BE2C (cell line): Measurements from ENCODE around the gene UNC13B.
"Not testable (repeated sequence)": the region's sequence is repeated elsewhere in the genome, so short reads cannot be mapped to it uniquely, and the experiment has no call there.

Source experiments
- DNase-seq: peaks from one replicate; pipeline ENCODE4 v3.0.0-alpha.2; 2020
- H3K27me3 ChIP-seq: fragments of 250-450 bp; sonication (Bioruptor Pico); 2 replicates; pipeline ENCODE4 v1.5.1; 2020; ENCODE audit warnings: mild to moderate bottlenecking
- H3K36me3 ChIP-seq: fragments of 250-450 bp; sonication (Bioruptor Pico); 2 replicates; pipeline ENCODE4 v1.5.1; 2020; ENCODE audit warnings: mild to moderate bottlenecking
- H3K4me1 ChIP-seq: fragments of 250-450 bp; sonication (Bioruptor Pico); 2 replicates; pipeline ENCODE4 v1.5.1; 2020
- H3K4me3 ChIP-seq: 2 replicates; pipeline ENCODE4 v1.5.1; 2011; ENCODE audit warnings: low read depth, low read length
- H3K9me3 ChIP-seq: fragments of 250-450 bp; sonication (Bioruptor Pico); 2 replicates; pipeline ENCODE4 v1.5.1; 2020
- TF ChIP-seq, protein P1 (sequence below): IDR thresholded peaks from 2 replicates; pipeline ENCODE4 v1.5.1; 2012; ENCODE audit warnings: mild to moderate bottlenecking, low read depth, low read length

The UNC13B gene

DNA sequence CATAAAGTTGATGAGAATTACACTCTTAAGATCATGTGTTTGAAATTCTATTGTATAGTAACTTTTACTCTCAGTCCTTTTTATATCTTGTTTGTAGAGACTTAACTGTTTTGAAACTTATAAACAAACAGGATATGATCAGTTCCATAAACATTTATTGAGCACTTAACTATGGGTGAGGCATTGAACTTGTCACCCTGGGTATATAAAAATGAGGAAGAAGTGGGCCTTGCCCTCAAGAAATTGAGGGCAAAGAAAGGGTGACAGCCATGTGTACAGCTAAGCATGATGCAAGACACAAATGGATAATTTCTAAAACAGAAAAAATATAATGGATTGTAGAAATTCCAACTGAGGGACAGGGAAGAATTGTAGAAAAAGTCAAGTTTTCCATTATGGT lies 15.7 kb downstream of the UNC13B start:
- DNase-seq = no peak
- H3K36me3 ChIP-seq = no peaks in the 10 kb centered on the region; the same call in 1 of the 2 replicates
- no peaks in the 10 kb centered on the region for H3K9me3 ChIP-seq
- no peaks in the 10 kb centered on the region for H3K27me3 ChIP-seq
- H3K4me1 ChIP-seq = peaks cover 6% of the 10 kb centered on the region; the same call in 1 of the 2 replicates
- no peak overlapping the region for H3K4me3 ChIP-seq
- TF ChIP-seq, protein P1, sequence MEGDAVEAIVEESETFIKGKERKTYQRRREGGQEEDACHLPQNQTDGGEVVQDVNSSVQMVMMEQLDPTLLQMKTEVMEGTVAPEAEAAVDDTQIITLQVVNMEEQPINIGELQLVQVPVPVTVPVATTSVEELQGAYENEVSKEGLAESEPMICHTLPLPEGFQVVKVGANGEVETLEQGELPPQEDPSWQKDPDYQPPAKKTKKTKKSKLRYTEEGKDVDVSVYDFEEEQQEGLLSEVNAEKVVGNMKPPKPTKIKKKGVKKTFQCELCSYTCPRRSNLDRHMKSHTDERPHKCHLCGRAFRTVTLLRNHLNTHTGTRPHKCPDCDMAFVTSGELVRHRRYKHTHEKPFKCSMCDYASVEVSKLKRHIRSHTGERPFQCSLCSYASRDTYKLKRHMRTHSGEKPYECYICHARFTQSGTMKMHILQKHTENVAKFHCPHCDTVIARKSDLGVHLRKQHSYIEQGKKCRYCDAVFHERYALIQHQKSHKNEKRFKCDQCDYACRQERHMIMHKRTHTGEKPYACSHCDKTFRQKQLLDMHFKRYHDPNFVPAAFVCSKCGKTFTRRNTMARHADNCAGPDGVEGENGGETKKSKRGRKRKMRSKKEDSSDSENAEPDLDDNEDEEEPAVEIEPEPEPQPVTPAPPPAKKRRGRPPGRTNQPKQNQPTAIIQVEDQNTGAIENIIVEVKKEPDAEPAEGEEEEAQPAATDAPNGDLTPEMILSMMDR = no peak

DNA sequence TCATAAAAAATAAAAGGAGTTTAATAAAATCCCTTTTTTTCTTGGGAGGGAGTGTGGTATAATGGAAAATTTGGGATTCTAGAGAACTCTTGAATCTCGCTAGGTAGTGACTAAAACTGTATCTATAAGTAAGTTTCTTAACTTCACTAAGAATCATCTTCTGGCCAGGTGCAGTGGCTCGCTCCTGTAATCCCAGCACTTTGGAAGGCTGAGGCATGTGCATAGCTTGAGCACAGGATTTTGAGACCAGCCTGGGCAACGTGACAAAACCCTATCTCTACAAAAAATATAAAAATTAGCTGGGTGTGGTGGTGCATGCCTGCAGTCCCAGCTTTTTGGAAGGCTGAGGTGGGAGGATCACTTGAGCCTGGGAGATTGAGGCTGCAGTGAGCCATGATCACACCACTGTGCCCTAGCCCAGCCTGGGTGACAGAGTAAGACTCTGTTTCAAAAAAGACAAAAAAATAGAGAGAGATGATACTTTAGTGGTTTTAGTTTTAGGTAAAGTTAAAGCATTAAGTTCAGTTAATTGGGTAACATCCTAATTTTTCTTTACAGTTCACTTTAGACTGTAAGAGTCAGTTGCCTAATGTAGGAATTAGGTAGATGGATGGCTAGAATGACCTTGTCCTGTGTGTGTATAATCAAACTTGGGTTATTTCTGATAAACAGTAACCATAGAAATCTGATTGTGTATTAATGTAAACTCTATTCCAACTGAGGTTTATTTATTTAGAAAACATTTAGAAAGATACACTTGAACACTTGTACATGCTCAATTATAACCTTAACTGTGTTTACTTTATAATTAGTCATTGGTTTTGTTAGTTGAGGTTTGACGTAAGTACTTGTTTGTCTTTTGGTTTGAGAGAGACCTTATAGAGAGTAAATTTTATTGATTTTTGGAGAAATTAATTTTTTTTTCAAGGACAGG lies 17.8 kb downstream of the UNC13B start:
- Histone ChIP-seq H3K36me3 (no peaks in the 10 kb centered on the region), H3K4me1 (no peaks in the 10 kb centered on the region), H3K27me3 (no peaks in the 10 kb centered on the region), H3K9me3 (no peaks in the 10 kb centered on the region), H3K4me3 (no peak overlapping the region)
- no peak for DNase-seq
- TF ChIP-seq, protein P1 = no peak

DNA sequence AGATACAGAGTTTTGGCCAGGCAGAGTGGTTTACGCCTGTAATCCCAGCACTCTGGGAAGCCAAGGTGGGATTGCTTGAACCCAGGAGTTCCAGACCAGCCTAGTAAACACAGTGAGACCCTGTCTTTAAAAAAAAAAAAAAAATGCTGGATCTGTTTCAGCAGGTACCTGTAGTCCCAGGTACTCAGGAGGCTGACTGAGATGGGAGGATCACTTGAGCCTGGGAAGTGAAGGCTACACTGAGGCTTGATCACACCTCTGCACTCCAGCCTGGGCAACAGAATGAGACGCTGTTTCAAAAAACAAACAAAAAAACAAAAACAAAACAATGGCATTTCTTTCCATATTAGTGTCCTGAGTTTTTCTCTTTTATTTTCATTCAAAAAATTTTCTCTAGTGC lies 19.0 kb downstream of the UNC13B start:
- no peak for DNase-seq
- H3K27me3 ChIP-seq = no peaks in the 10 kb centered on the region
- H3K4me3 ChIP-seq = no peak overlapping the region
- H3K9me3 ChIP-seq = no peaks in the 10 kb centered on the region
- TF ChIP-seq, protein P1 = no peak
- no peaks in the 10 kb centered on the region for H3K4me1 ChIP-seq
- H3K36me3 ChIP-seq = no peaks in the 10 kb centered on the region

DNA sequence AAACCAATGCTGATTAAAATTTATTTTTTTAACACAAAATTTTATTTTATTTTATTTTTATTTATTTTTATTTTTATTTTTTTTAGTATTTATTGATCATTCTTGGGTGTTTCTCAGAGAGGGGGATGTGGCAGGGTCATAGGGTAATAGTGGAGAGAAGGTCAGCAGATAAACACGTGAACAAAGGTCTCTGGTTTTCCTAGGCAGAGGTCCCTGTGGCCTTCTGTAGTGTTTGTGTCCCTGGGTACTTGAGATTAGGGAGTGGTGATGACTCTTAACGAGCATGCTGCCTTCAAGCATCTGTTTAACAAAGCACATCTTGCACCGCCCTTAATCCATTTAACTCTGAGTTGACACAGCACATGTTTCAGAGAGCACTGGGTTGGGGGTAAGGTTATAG lies 20.6 kb downstream of the UNC13B start:
- H3K27me3 ChIP-seq, H3K4me1 ChIP-seq, H3K4me3 ChIP-seq, H3K36me3 ChIP-seq, H3K9me3 ChIP-seq, DNase-seq: not testable (repeated sequence)

DNA sequence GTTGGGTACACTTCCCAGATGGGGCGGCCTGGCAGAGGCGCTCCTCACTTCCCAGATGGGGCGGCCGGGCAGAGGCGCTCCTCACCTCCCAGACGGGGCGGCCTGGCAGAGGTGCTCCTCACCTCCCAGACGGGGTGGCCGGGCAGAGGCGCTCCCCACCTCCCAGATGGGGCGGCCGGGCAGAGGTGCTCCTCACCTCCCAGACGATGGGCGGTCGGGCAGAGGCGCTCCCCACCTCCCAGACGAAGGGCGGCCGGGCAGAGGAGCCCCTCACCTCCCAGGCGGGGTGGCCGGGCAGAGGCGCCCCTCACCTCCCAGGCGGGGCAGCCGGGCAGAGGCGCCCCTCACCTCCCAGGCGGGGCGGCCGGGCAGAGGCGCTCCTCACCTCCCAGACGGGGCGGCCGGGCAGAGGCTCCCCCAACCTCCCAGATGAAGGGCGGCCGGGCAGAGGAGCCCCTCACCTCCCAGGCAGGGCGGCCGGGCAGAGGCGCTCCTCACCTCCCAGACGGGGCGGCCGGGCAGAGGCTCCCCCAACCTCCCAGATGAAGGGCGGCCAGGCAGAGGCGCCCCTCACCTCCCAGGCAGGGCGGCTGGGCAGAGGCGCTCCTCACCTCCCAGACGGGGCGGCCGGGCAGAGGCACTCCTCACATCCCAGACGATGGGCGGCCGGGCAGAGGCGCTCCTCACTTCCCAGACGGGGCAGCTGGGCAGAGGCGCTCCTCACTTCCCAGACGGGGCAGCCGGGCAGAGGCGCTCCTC lies 21.4 kb downstream of the UNC13B start:
- not testable (repeated sequence) for H3K4me3 ChIP-seq, H3K9me3 ChIP-seq, H3K36me3 ChIP-seq, DNase-seq, H3K27me3 ChIP-seq, H3K4me1 ChIP-seq

DNA sequence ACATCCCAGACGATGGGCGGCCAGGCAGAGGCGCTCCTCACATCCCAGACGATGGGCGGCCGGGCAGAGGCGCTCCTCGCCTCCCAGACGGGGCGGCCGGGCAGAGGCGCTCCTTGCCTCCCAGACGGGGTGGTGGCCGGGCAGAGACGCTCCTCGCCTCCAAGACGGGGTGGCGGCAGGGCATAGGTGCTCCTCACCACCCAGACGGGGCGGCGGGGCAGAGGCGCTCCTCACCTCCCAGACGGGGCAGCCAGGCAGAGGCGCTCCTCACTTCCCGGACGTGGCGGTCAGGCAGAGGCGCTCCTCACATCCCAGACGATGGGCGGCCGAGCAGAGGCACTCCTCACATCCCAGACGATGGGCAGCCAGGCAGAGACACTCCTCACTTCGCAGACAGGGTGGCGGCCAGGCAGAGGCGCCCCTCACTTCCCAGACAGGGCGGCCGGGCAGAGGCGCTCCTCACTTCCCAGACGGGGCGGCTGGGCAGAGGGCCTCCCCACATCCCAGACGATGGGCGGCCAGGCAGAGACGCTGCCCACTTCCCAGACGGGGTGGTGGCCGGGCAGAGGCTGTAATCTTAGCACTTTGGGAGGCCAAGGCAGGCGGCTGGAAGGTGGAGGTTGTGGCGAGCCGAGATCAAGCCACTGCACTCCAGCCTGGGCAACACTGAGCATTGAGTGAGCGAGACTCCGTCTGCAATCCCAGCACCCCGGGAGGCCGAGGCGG lies 22.1 kb downstream of the UNC13B start:
- not testable (repeated sequence) for H3K27me3 ChIP-seq, H3K4me1 ChIP-seq

DNA sequence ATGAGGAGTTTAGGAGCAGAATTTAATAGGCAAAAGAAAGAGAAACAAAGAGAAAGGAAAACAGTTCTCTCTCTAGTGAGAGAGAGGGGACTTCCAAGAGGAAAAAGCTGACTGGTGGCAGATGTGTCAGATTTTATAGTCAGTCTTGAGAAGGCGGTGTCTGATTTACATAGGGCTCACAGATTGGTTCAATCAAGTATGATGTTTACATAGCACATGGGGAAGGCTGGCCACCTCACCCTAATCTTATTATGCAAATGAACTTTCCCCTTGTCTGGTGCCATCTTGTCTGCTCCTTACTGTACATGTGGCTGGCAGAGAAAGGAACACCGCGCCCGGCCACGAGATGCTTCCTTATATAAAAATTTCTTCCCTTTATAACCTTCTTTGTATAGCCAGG lies 24.7 kb downstream of the UNC13B start:
- H3K27me3 ChIP-seq = no peaks in the 10 kb centered on the region

More for the DNA sequence above, 22.1 kb downstream of the UNC13B start:
- not testable (repeated sequence) for H3K36me3 ChIP-seq, H3K9me3 ChIP-seq, H3K4me3 ChIP-seq, DNase-seq

More for the DNA sequence above, 24.7 kb downstream of the UNC13B start:
- peak; percentile 72 for DNase-seq
- H3K4me1 ChIP-seq = peaks cover 6% of the 10 kb centered on the region; the same call in 1 of the 2 replicates
- no peaks in the 10 kb centered on the region for H3K9me3 ChIP-seq
- TF ChIP-seq, protein P1 = no peak
- peak overlapping the region; percentile 25; the same call in 1 of the 2 replicates for H3K4me3 ChIP-seq
- H3K36me3 ChIP-seq = no peaks in the 10 kb centered on the region
